GM18505 (cell line): ENCODE results near the gene P2RX2.
"Not testable (repeated sequence)": the region's sequence is repeated elsewhere in the genome, so short reads cannot be mapped to it uniquely, and the experiment has no call there.

ENCODE experiments used
- ATAC-seq: cut with Tn5 transposase; IDR thresholded peaks from one replicate; pipeline ENCODE4 v1.9.1; 2021; ENCODE audit not compliant: unreplicated experiment
- POLR2A ChIP-seq: IDR thresholded peaks from 4 replicates; pipeline ENCODE4 v1.6.1; 2011; ENCODE audit warnings: borderline replicate concordance; ENCODE audit not compliant: insufficient read depth, insufficient read length; ENCODE audit errors: extremely low read depth

The P2RX2 gene

GRCh38 chr12:132591107-132591935, 27.3 kb upstream of the P2RX2 start:
- no peak for ATAC-seq
- TF ChIP-seq POLR2A = no peak

GRCh38 chr12:132592282-132592970, 26.1 kb upstream of the P2RX2 start:
- no peak for TF ChIP-seq POLR2A
- ATAC-seq = no peak

- no peak for TF ChIP-seq POLR2A
- no peak for ATAC-seq
Measured at GRCh38 chr12:132593071-132593470, 25.5 kb upstream of the P2RX2 start.

GRCh38 chr12:132593521-132593920, 25.1 kb upstream of the P2RX2 start:
- ATAC-seq = no peak
- no peak for TF ChIP-seq POLR2A

- ATAC-seq = no peak
- no peak for TF ChIP-seq POLR2A
Measured at GRCh38 chr12:132593938-132594358, 24.6 kb upstream of the P2RX2 start.

GRCh38 chr12:132595183-132595582, 23.4 kb upstream of the P2RX2 start:
- no peak for TF ChIP-seq POLR2A
- no peak for ATAC-seq

- no peak for TF ChIP-seq POLR2A
- ATAC-seq = no peak
Measured at GRCh38 chr12:132596016-132596415, 22.6 kb upstream of the P2RX2 start.

GRCh38 chr12:132597333-132598316, 21.0 kb upstream of the P2RX2 start:
- no peak for ATAC-seq

GRCh38 chr12:132599502-132599901, 19.1 kb upstream of the P2RX2 start:
- not testable (repeated sequence) for ATAC-seq

More at GRCh38 chr12:132597333-132598316, 21.0 kb upstream of the P2RX2 start:
- no peak for TF ChIP-seq POLR2A

- no peak for ATAC-seq
Measured at GRCh38 chr12:132600048-132601032, 18.2 kb upstream of the P2RX2 start.

GRCh38 chr12:132601171-132601883, 17.2 kb upstream of the P2RX2 start:
- no peak for ATAC-seq

More at GRCh38 chr12:132600048-132601032, 18.2 kb upstream of the P2RX2 start:
- no peak for TF ChIP-seq POLR2A

GRCh38 chr12:132602572-132603239, 15.9 kb upstream of the P2RX2 start:
- ATAC-seq = no peak
- TF ChIP-seq POLR2A = no peak

More at GRCh38 chr12:132601171-132601883, 17.2 kb upstream of the P2RX2 start:
- no peak for TF ChIP-seq POLR2A
